Measurements from ENCODE around the gene GOLGA2. TPM values are rescaled to one million over a fixed set of nuclear protein-coding genes. Genes with fewer than 3 reads are reported as not detected.

Gene GOLGA2
- total and polyA plus RNA-seq, 3 donors from 2014 or later: 79.8 to 133 (median 103) TPM

DNA sequence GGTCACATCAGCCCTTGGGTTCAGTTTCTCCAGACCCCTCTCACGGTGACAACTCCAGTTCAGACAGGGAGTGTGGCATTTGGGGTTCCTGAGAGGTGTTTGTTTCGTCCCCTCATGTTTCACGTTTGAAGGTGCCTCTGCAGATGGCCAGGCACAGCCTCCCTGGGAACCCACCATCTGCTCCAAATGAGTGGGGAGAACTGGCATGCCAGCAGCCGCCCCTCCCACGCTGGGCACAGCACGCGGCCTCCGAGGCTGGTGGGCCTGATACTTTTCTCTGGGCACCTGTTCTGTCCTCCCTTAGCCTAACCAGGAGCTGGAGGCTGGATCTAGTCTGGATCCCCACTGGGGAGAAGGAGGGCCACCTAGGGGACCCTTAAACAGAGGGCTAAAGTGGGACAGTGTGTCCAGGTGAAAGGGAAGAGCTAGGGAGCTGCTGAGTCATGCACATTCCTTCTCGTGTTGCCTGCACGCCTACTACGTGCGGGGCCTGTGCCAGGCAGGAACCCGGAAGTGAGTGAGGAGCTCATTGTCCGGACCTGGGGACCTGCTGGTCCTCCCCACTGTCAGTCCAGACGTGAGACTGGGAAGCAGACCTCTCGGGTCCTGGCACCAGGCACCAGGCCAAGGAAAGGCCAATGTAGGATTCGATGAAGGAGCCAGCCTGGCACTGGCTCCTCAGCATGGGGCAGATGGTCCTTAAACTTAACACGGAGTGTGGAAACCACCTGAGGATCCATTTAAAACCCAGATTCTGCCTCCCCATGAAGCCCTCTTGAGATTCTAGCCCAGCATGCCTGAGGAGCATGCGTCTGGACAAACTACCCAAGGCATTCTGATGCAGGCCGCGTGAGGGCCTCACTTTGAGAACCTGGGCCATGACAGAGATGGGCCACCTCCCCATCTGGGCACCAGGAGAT is 61.0 kb downstream of the GOLGA2 start:
- H3K27ac ChIP-seq: no peak overlapping the region

DNA sequence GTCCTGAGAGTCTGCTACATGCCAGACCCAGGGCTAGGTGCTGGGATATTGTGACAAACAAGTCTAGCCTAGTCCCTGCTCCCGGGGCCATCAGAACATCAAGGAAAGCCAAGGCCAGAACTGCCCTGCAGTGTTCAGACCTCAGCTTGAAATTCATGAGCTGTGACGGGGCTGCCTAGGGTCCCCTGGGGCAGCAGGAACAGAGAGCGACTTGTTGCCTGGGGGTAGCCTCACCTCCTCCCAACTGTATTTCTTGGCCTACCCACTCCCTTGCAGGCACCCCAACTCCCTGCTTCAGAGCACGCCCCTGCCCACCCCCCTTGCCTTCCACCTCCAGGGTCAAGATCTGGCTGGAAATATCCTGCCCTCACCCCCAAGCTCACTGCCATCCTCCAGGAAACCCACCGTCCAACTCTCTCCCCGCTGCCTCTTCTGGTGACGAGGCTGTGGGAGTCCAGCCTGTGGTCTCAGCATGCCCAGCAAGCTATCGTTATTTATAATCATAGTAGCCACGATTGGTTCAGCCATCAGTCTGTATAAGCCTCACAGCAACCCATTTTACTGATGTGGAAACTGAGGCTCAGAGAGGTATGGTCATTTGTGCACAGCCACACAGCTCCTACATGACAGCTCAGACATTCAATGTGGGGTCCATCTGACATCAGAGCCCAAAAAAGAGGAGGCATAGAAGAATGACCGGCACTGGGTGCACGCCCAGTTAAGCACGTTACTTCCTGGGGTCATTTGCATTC is 61.9 kb downstream of the GOLGA2 start:
- no peaks in the 10 kb centered on the region for H3K27me3 ChIP-seq
- TF ChIP-seq, protein P1, sequence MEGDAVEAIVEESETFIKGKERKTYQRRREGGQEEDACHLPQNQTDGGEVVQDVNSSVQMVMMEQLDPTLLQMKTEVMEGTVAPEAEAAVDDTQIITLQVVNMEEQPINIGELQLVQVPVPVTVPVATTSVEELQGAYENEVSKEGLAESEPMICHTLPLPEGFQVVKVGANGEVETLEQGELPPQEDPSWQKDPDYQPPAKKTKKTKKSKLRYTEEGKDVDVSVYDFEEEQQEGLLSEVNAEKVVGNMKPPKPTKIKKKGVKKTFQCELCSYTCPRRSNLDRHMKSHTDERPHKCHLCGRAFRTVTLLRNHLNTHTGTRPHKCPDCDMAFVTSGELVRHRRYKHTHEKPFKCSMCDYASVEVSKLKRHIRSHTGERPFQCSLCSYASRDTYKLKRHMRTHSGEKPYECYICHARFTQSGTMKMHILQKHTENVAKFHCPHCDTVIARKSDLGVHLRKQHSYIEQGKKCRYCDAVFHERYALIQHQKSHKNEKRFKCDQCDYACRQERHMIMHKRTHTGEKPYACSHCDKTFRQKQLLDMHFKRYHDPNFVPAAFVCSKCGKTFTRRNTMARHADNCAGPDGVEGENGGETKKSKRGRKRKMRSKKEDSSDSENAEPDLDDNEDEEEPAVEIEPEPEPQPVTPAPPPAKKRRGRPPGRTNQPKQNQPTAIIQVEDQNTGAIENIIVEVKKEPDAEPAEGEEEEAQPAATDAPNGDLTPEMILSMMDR (IDR thresholded peaks at IDR 0.05): no peak
- TF ChIP-seq POLR2A (IDR thresholded peaks at IDR 0.05): no peak
- no peaks in the 10 kb centered on the region for H3K4me1 ChIP-seq
- no peak overlapping the region for H3K4me3 ChIP-seq
- H3K27ac ChIP-seq: no peak overlapping the region
- no peaks in the 10 kb centered on the region for H3K9me3 ChIP-seq
- H3K36me3 ChIP-seq (ENCODE audit: low read depth, missing control alignments): no peaks in the 10 kb centered on the region
- DNase-seq: no peak
- intact Hi-C loops (cut with DNase I; ENCODE audit: low total_unique reads): no loop called here
- 88 to 90% methylated on average over 12 of the region's 12 CpGs for WGBS, 2 donors

More for the DNA sequence above, 61.0 kb downstream of the GOLGA2 start:
- Histone ChIP-seq H3K27me3 (no peaks in the 10 kb centered on the region), H3K9me3 (no peaks in the 10 kb centered on the region), H3K4me1 (no peaks in the 10 kb centered on the region), H3K4me3 (no peak overlapping the region), H3K36me3 (ENCODE audit: low read depth, missing control alignments) (no peaks in the 10 kb centered on the region)
- DNase-seq: no peak
- 73 to 77% methylated on average over 19 to 21 of the region's 21 CpGs for WGBS, 2 donors
- no peak for TF ChIP-seq POLR2A (IDR thresholded peaks at IDR 0.05)
- TF ChIP-seq, protein P1 (IDR thresholded peaks at IDR 0.05): no peak
- intact Hi-C loops (cut with DNase I; ENCODE audit: low total_unique reads): no loop called here

DNA sequence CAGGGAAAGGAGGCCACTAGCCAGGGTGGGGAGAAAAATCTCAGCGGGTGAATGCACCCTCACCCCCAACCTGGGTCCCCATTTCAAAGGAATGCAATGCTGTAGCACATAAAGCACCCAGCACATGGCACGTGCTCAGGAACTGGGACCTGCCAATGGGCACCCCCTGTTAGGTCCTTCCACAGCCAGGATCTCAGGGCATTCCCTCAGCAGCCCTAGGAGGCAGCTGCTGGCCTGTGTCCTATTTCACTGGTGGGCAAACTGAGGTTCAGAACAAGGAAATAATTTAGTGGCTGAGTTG is 63.9 kb downstream of the GOLGA2 start:
- 83 to 93% methylated on average over 1 to 2 of the region's 2 CpGs for WGBS, 2 donors
- no peaks in the 10 kb centered on the region for H3K36me3 ChIP-seq (ENCODE audit: low read depth, missing control alignments)
- no peak for TF ChIP-seq POLR2A (IDR thresholded peaks at IDR 0.05)
- TF ChIP-seq, protein P1 (IDR thresholded peaks at IDR 0.05): no peak
- H3K9me3 ChIP-seq: no peaks in the 10 kb centered on the region
- no peak overlapping the region for H3K27ac ChIP-seq
- H3K4me3 ChIP-seq: no peak overlapping the region
- H3K4me1 ChIP-seq: no peaks in the 10 kb centered on the region
- H3K27me3 ChIP-seq: no peaks in the 10 kb centered on the region
- intact Hi-C loops (cut with DNase I; ENCODE audit: low total_unique reads): no loop called here
- no peak for DNase-seq

DNA sequence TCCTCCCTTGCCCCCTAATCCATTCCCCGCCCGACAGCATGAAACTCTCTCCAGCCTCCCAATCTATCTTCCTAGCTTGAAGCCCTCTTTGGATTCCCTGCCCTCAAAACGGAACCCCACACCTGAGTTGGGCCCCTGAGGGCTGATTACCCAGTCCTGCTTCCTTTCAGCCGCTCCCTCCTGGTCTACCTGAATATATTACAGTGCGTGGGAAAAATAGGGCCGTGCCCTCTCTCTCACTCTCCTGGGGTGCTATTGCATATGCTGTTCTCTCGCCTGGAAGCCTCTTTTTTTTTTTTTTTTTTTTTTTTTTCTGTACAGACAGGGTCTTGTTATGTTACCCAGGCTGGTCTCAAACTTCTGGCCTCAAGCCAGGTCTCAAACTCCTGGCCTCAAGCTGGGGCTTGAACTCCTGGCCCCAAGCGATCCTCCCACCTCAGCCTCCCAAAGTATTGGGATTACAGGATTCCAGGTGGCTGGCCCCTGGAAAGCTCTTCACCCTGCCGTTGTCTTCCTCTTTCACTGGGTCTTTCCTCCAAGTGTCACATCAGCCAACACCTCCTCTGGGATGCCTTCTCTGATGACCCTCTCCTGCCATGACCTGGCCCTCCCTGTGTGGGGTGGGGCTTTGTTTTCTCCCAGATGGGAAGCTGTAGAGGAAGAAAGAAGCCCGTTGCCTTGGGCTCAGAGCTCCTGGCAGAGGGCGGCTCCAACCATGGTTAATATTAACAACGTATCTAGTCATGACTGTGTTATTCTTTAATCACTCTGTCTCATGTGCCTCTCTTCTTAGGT is 64.4 kb downstream of the GOLGA2 start:
- DNase-seq: no peak
- H3K27me3 ChIP-seq: no peaks in the 10 kb centered on the region
- no peaks in the 10 kb centered on the region for H3K4me1 ChIP-seq
- no peak overlapping the region for H3K27ac ChIP-seq
- intact Hi-C loops (cut with DNase I; ENCODE audit: low total_unique reads): no loop called here
- TF ChIP-seq, protein P1 (IDR thresholded peaks at IDR 0.05): no peak
- TF ChIP-seq POLR2A (IDR thresholded peaks at IDR 0.05): no peak
- no peak overlapping the region for H3K4me3 ChIP-seq
- no peaks in the 10 kb centered on the region for H3K9me3 ChIP-seq
- no peaks in the 10 kb centered on the region for H3K36me3 ChIP-seq (ENCODE audit: low read depth, missing control alignments)
- 71 to 74% methylated on average over 12 of the region's 12 CpGs for WGBS, 2 donors
